ENCODE results near the gene MELTF. TPM values are rescaled to one million over a fixed set of nuclear protein-coding genes. Genes with fewer than 3 reads are reported as not detected.
A peak's percentile ranks its signal among the peaks of the same experiment; 100 is the strongest.

Gene MELTF
- total RNA-seq, 2 experiments from 2014 or later = 3.4 to 3.5 TPM

DNA sequence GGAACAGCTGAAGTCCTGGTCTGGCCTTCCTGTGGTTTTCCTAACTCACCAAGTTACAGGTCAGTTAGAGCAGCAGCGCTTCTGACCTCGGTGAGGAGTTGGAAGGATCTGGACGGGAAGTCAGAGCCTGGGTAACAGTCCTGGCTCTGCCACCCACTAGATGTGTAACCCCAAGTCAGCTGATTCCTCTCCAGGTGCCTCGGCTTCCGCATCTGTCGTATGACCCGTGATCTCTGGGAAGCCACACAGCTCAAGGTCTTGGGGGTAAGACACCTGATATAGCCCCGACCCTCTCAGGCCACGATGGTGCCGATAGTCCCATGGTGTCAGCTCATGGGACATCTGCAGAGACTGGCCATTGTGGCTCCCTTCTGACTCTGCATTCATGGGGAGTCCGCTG, 52.7 kb downstream of the MELTF start:
- no peak overlapping the region for H3K4me3 Mint-ChIP-seq
- intact Hi-C loops (cut with micrococcal nuclease) = no loop called here
- CTCF ChIA-PET = interaction anchor here (1.9 kb wide), 1 partner anchor 139 kb away, joined by 7 read pairs; no protein-coding TSS in a partner anchor
- POLR2A ChIA-PET = no interaction called here
- H3K27me3 Mint-ChIP-seq = peaks cover 1% of the 10 kb centered on the region
- no peaks in the 10 kb centered on the region for H3K4me1 Mint-ChIP-seq (ENCODE audit: low read depth)
- TF ChIP-seq, protein P1, sequence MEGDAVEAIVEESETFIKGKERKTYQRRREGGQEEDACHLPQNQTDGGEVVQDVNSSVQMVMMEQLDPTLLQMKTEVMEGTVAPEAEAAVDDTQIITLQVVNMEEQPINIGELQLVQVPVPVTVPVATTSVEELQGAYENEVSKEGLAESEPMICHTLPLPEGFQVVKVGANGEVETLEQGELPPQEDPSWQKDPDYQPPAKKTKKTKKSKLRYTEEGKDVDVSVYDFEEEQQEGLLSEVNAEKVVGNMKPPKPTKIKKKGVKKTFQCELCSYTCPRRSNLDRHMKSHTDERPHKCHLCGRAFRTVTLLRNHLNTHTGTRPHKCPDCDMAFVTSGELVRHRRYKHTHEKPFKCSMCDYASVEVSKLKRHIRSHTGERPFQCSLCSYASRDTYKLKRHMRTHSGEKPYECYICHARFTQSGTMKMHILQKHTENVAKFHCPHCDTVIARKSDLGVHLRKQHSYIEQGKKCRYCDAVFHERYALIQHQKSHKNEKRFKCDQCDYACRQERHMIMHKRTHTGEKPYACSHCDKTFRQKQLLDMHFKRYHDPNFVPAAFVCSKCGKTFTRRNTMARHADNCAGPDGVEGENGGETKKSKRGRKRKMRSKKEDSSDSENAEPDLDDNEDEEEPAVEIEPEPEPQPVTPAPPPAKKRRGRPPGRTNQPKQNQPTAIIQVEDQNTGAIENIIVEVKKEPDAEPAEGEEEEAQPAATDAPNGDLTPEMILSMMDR (IDR thresholded peaks at IDR 0.05) = no peak
- peaks cover 1% of the 10 kb centered on the region for H3K9me3 Mint-ChIP-seq
- ATAC-seq = no peak
- no peak for DNase-seq
- H3K36me3 Mint-ChIP-seq (ENCODE audit: low read depth) = no peaks in the 10 kb centered on the region
- no peak overlapping the region for H3K27ac Mint-ChIP-seq

- Mint-ChIP-seq H3K27me3 (peaks cover 7% of the 10 kb centered on the region), H3K36me3 (ENCODE audit: low read depth) (no peaks in the 10 kb centered on the region), H3K9me3 (no peaks in the 10 kb centered on the region), H3K4me1 (ENCODE audit: low read depth) (peaks cover 2% of the 10 kb centered on the region), H3K27ac (no peak overlapping the region), H3K4me3 (no peak overlapping the region)
- POLR2A ChIA-PET = no interaction called here
- TF ChIP-seq, protein P1 (IDR thresholded peaks at IDR 0.05) = no peak
- DNase-seq = no peak
- intact Hi-C loops (cut with micrococcal nuclease) = no loop called here
- CTCF ChIA-PET = interaction anchor here (1.9 kb wide), 1 partner anchor 138 kb away, joined by 7 read pairs; no protein-coding TSS in a partner anchor
- ATAC-seq = no peak
Measured at GRCh38 chr3:196975349-196975748, 54.3 kb downstream of the MELTF start.

DNA sequence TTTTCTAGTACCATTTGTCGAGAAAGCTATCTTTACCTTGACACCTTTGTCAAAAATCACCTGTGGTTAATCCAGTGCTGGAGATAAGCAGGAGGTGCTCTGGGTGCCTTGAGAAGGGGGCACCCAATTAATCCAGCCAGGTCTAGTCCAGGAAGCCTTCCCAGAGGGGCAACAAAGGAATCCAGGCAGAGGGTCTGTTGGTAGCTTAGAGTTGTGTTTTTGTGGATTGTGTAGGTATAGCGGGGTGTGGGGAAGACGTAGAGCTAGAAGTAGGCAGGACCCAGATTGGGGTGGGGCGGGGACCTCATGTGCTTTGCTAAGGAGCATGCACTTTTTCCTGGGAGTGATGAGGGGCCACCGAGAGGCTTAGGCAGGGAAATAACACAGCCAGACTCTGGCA, 55.0 kb downstream of the MELTF start:
- DNase-seq (no peak), ATAC-seq (no peak)
- Mint-ChIP-seq H3K27me3 (peaks cover 9% of the 10 kb centered on the region), H3K4me1 (ENCODE audit: low read depth) (peaks cover 3% of the 10 kb centered on the region), H3K4me3 (no peak overlapping the region), H3K27ac (no peak overlapping the region), H3K36me3 (ENCODE audit: low read depth) (no peaks in the 10 kb centered on the region), H3K9me3 (no peaks in the 10 kb centered on the region)
- TF ChIP-seq, protein P1 (IDR thresholded peaks at IDR 0.05) = no peak
- POLR2A ChIA-PET = no interaction called here
- intact Hi-C loops (cut with micrococcal nuclease) = no loop called here
- CTCF ChIA-PET = no interaction called here

GRCh38 chr3:196971094-196971698, 58.4 kb downstream of the MELTF start:
- Mint-ChIP-seq H3K4me1 (ENCODE audit: low read depth) (peaks cover 7% of the 10 kb centered on the region), H3K36me3 (ENCODE audit: low read depth) (no peaks in the 10 kb centered on the region), H3K4me3 (no peak overlapping the region), H3K9me3 (no peaks in the 10 kb centered on the region), H3K27ac (no peak overlapping the region), H3K27me3 (peaks cover 13% of the 10 kb centered on the region)
- TF ChIP-seq, protein P1 (IDR thresholded peaks at IDR 0.05) = no peak
- ChIA-PET CTCF (interaction anchor here (1.2 to 2.6 kb wide), 3 partner anchors 27 to 135 kb away, joined by 3 to 27 read pairs (median 4); partner anchors contain the start of gene MELTF), POLR2A (interaction anchor here (0.6 to 2.4 kb wide), 3 partner anchors 11 to 31 kb away, joined by 3 to 14 read pairs (median 3); partner anchors contain the start of gene NCBP2)
- no peak for ATAC-seq
- intact Hi-C loops (cut with micrococcal nuclease) = no loop called here
- DNase-seq = no peak

DNA sequence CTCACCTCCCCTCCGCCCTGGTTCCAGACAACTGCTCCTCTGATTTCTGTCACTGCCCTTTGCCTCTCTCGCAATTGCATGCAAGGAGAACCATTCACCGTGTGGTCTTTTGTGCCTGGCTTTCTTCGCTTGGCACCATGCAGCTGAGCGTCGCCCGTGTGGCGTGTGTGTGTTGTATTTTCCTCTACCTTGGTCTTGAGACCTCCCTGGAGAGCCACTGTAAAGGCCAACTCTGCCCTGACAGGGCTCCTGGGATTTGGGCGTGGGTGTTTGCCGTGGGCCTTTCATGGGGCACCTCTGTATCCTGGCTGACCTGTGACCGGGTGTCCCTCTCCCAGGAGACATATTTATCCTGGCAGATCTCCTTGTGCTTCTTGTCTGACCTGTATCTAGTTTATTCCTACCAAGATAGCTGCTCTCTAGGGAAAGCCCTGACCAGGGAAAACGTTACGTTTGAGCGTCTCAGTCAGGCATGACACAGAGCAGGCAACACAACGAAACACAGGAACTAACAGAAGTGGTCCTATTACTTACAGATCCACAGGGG, 59.0 kb downstream of the MELTF start:
- DNase-seq = no peak
- CTCF ChIA-PET = interaction anchor here (1.0 to 2.6 kb wide), 8 partner anchors 8 to 217 kb away, joined by 3 to 27 read pairs (median 4); partner anchors contain the start of gene MELTF
- H3K4me1 Mint-ChIP-seq (ENCODE audit: low read depth) = peaks cover 7% of the 10 kb centered on the region
- H3K27me3 Mint-ChIP-seq = peaks cover 13% of the 10 kb centered on the region
- POLR2A ChIA-PET = interaction anchor here (0.6 to 2.4 kb wide), 3 partner anchors 12 to 30 kb away, joined by 3 to 14 read pairs (median 3); partner anchors contain the start of gene NCBP2
- intact Hi-C loops (cut with micrococcal nuclease) = no loop called here
- no peaks in the 10 kb centered on the region for H3K9me3 Mint-ChIP-seq
- H3K27ac Mint-ChIP-seq = peak overlapping the region; percentile 60
- ATAC-seq = no peak
- H3K4me3 Mint-ChIP-seq = peak overlapping the region; percentile 65
- TF ChIP-seq, protein P1 (IDR thresholded peaks at IDR 0.05) = no peak
- no peaks in the 10 kb centered on the region for H3K36me3 Mint-ChIP-seq (ENCODE audit: low read depth)
